ENCODE results near the gene EFNB2. TPM values are rescaled to one million over a fixed set of nuclear protein-coding genes. Genes with fewer than 3 reads are reported as not detected.
A peak's percentile ranks its signal among the peaks of the same experiment; 100 is the strongest.

Gene EFNB2
- total RNA-seq, 4 donors from 2014 or later = 10.0 to 20.2 (median 17.5) TPM

DNA sequence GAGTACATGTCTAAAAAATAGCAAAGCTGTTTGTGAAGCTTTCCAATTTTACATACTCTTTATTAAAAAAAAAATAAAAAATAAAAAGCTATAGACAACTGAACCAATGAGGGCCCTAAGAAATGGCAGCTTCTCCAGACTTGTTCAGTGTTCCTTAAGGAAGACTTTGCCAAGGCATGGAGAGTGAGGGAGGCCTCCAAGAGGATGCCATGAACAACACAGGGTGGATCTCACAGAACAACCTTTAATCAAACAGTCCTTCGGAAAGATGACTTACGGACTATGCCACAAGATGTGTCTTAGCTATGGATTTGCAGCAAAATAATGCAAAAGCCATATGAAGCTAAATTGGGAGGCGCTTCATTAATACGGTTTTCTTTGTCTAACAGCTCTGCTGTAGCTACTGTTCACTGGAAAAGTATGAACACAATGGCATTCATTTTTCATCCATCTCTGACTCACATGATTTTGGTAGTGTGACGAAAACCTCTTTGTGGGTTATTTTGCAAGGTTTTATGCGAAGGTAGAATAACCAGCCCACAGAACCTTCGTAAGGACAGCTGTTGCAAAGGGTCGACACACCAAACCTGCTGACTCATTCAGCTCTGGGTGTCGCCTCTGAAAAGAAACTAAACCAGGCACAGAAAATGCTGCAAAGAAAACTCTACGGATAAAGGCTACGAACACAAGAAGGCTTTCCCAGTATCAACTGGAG is 27.7 kb downstream of the EFNB2 start:
- Histone ChIP-seq H3K36me3 (peaks cover 0 to 4% (median 4%) of the 10 kb centered on the region in 4 donors), H3K9me3 (no peaks in the 10 kb centered on the region), H3K27ac (replicated peaks in 1 of 4) (peak overlapping the region; percentile 5 to 66 (median 55)), H3K4me1 (peaks cover 0 to 36% (median 23%) of the 10 kb centered on the region in 4 donors), H3K4me3 (peak overlapping the region in 3 of 4 donors; percentile 19 to 36 (median 22)), H3K27me3 (no peaks in the 10 kb centered on the region)
- 69% methylated on average over 11 of the region's 11 CpGs for WGBS
- TF ChIP-seq POLR2AphosphoS5 (IDR thresholded peaks at IDR 0.05) (peak in 1 of 2 donors; percentile 19), EP300 (IDR thresholded peaks at IDR 0.05) (no peak)
- TF ChIP-seq, protein P1, sequence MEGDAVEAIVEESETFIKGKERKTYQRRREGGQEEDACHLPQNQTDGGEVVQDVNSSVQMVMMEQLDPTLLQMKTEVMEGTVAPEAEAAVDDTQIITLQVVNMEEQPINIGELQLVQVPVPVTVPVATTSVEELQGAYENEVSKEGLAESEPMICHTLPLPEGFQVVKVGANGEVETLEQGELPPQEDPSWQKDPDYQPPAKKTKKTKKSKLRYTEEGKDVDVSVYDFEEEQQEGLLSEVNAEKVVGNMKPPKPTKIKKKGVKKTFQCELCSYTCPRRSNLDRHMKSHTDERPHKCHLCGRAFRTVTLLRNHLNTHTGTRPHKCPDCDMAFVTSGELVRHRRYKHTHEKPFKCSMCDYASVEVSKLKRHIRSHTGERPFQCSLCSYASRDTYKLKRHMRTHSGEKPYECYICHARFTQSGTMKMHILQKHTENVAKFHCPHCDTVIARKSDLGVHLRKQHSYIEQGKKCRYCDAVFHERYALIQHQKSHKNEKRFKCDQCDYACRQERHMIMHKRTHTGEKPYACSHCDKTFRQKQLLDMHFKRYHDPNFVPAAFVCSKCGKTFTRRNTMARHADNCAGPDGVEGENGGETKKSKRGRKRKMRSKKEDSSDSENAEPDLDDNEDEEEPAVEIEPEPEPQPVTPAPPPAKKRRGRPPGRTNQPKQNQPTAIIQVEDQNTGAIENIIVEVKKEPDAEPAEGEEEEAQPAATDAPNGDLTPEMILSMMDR (IDR thresholded peaks at IDR 0.05) = no peak
- intact Hi-C loops (cut with DNase I) = no loop called here
- no peak for DNase-seq (ENCODE audit: extremely low spot score)

DNA sequence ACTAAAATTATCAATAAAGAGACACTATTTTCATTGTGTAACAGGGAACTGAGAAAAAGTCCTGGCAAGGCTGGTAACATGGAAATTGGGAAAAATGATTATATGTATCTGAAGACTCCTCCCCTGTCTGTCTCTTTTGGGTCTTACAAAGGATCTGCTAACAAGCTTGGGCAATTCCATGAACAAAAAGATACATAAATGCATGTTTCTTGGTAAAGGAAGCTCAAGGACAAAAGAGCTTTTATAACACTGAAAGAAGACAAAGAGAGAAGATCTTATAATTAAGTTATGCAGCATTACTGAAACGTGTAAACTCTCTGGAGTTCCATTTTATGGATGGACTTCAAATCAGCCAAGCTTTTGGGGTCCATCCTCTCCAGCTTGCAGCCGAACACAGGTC is 29.2 kb downstream of the EFNB2 start:
- H3K9me3 ChIP-seq = no peaks in the 10 kb centered on the region
- no peak overlapping the region for H3K4me3 ChIP-seq
- peaks cover 0 to 36% (median 23%) of the 10 kb centered on the region in 4 donors for H3K4me1 ChIP-seq
- no peaks in the 10 kb centered on the region for H3K27me3 ChIP-seq
- no peak overlapping the region for H3K27ac ChIP-seq (replicated peaks in 1 of 4)
- TF ChIP-seq, protein P1 (IDR thresholded peaks at IDR 0.05) = no peak
- TF ChIP-seq POLR2AphosphoS5 (IDR thresholded peaks at IDR 0.05) = no peak
- no peak for TF ChIP-seq POLR2A (IDR thresholded peaks at IDR 0.05; ENCODE audit: low read depth)
- no peak for TF ChIP-seq EP300 (IDR thresholded peaks at IDR 0.05)
- intact Hi-C loops (cut with DNase I) = no loop called here
- WGBS = 72% methylated on average over 2 of the region's 2 CpGs
- no peak for DNase-seq (ENCODE audit: extremely low spot score)
- peaks cover 0 to 4% (median 4%) of the 10 kb centered on the region in 4 donors for H3K36me3 ChIP-seq

DNA sequence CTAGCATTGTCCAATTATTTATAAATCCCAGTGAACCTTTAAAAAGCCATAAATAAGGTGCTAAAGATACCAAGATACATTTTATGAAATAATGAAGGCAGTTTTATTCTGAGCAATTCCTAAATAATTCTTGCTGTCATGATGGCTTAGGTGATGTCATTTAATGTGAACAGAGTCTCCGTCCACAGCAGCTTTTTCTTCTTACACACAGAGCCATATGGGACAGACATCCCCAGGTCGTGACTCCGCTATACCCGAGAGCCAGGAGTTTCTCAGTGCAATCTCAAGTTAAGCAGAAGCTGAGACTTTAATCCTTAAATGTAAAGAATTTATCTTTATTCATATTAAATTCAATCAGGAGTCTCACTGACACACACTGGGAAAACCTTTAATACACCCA is 29.7 kb downstream of the EFNB2 start:
- H3K36me3 ChIP-seq = peaks cover 0 to 4% (median 2%) of the 10 kb centered on the region in 4 donors
- intact Hi-C loops (cut with DNase I) = no loop called here
- peaks cover 0 to 36% (median 24%) of the 10 kb centered on the region in 4 donors for H3K4me1 ChIP-seq
- H3K9me3 ChIP-seq = no peaks in the 10 kb centered on the region
- no peaks in the 10 kb centered on the region for H3K27me3 ChIP-seq
- WGBS = 80% methylated on average over 4 of the region's 4 CpGs
- no peak for DNase-seq (ENCODE audit: extremely low spot score)
- no peak overlapping the region for H3K4me3 ChIP-seq
- no peak overlapping the region for H3K27ac ChIP-seq (replicated peaks in 1 of 4)
- TF ChIP-seq EP300 (IDR thresholded peaks at IDR 0.05) (no peak), POLR2A (IDR thresholded peaks at IDR 0.05; ENCODE audit: low read depth) (no peak), POLR2AphosphoS5 (IDR thresholded peaks at IDR 0.05) (no peak)
- TF ChIP-seq, protein P1 (IDR thresholded peaks at IDR 0.05) = no peak

DNA sequence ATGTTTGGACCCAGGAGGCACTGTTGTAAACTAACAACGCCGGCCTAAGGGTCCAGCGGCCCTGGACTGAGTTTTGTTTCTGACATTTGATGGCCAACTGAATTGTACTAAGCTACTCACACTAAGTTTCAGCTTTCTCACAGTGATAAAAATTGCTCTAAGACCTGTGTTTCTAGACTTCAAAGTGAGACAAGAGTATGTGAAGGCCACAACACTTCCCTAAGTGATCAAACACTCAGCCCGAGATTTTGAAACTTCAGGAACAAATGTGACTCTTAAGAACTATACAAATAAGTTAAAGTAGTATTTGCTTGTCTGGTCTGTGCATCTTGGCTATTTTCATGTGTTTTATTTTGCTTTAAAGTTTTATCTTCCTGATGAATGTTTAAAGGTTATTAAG is 30.2 kb downstream of the EFNB2 start:
- H3K4me1 ChIP-seq = peaks cover 0 to 40% (median 27%) of the 10 kb centered on the region in 4 donors
- WGBS = 96% methylated on average over 4 of the region's 4 CpGs

More for the DNA sequence above, 30.2 kb downstream of the EFNB2 start:
- Histone ChIP-seq H3K36me3 (peaks cover 0 to under 1% (median under 1%) of the 10 kb centered on the region in 4 donors), H3K4me3 (no peak overlapping the region), H3K27me3 (no peaks in the 10 kb centered on the region), H3K9me3 (no peaks in the 10 kb centered on the region), H3K27ac (replicated peaks in 1 of 4) (no peak overlapping the region)
- no peak for DNase-seq (ENCODE audit: extremely low spot score)
- intact Hi-C loops (cut with DNase I) = no loop called here
- TF ChIP-seq, protein P1 (IDR thresholded peaks at IDR 0.05) = no peak
- no peak for TF ChIP-seq POLR2A (IDR thresholded peaks at IDR 0.05; ENCODE audit: low read depth)
- no peak for TF ChIP-seq POLR2AphosphoS5 (IDR thresholded peaks at IDR 0.05)
- no peak for TF ChIP-seq EP300 (IDR thresholded peaks at IDR 0.05)

All from esophagus muscularis mucosa (tissue), 4 donors.